ENCODE measurements around the gene ANKFY1.

GRCh38 chr17:4198995-4199394 lies 64.8 kb downstream of the ANKFY1 start:
- TF ChIP-seq POLR3A (IDR thresholded peaks at IDR 0.05; ENCODE audit: borderline replicate concordance, extremely low read depth, insufficient read depth, insufficient read length) (no peak), ESRRA (IDR thresholded peaks at IDR 0.05; ENCODE audit: borderline replicate concordance, low read depth) (no peak), USF2 (CRISPR knock-in tag; IDR thresholded peaks at IDR 0.05) (no peak), CBX2 (IDR thresholded peaks at IDR 0.05; ENCODE audit: insufficient read depth, low read length, poor library complexity, severe bottlenecking) (no peak)

All from K562 (cell line).